NT2/D1 (cell line): ENCODE results near the gene KDM2B.

ENCODE experiments used
- SUZ12 ChIP-seq: IDR thresholded peaks from 2 replicates; pipeline ENCODE4 v1.6.1; 2011; ENCODE audit not compliant: insufficient read length, insufficient read depth; ENCODE audit errors: extremely low read depth
- YY1 ChIP-seq: IDR thresholded peaks from 2 replicates; pipeline ENCODE4 v1.6.1; 2011; ENCODE audit not compliant: insufficient read length, insufficient read depth
- ZNF274 ChIP-seq: IDR thresholded peaks from 2 replicates; pipeline ENCODE4 v1.6.1; 2011; ENCODE audit warnings: mild to moderate bottlenecking, low read depth, low read length

GRCh38 chr12:121404734-121405133, 176.1 kb downstream of the KDM2B start:
- TF ChIP-seq ZNF274 = no peak
- TF ChIP-seq SUZ12 = no peak
- no peak for TF ChIP-seq YY1
